Duodenal mucosa (tissue), 2 donors: ENCODE data around the gene GLIS2.

Source experiments
- H3K27ac ChIP-seq: one replicate; pipeline ENCODE4 v1.7.0; 2013; ENCODE audit warnings: low read depth, low read length
- H3K27me3 ChIP-seq, 2 donors: one replicate each; pipeline ENCODE4 v1.7.0; 2013; ENCODE audit warnings: low read length in 2 of 2, control low read depth in 1 of 2; ENCODE audit not compliant: insufficient read depth in 2 of 2, control insufficient read depth in 1 of 2
- H3K36me3 ChIP-seq, 2 donors: one replicate each; pipeline ENCODE4 v1.7.0; 2013; ENCODE audit warnings: low read length in 2 of 2, control low read depth in 1 of 2; ENCODE audit not compliant: insufficient read depth in 2 of 2, control insufficient read depth in 1 of 2
- H3K4me1 ChIP-seq, 2 donors: one replicate each; pipeline ENCODE4 v1.7.0; 2013; ENCODE audit warnings: low read length in 2 of 2, control low read depth in 1 of 2; ENCODE audit not compliant: insufficient read depth in 2 of 2, control insufficient read depth in 1 of 2
- H3K4me3 ChIP-seq, 2 donors: one replicate each; pipeline ENCODE4 v1.7.0; 2013; ENCODE audit warnings: low read length in 2 of 2, low read depth in 1 of 2
- H3K9ac ChIP-seq, 2 donors: one replicate each; pipeline ENCODE4 v1.7.0; 2013; ENCODE audit warnings: low read length in 2 of 2, low read depth in 1 of 2
- H3K9me3 ChIP-seq, 2 donors: one replicate each; pipeline ENCODE4 v1.7.0; 2013; ENCODE audit warnings: low read length in 2 of 2, control low read depth in 1 of 2; ENCODE audit not compliant: control insufficient read depth in 1 of 2

GLIS2 gene

GRCh38 chr16:4370151-4370550 lies 54.3 kb downstream of the GLIS2 start:
- Histone ChIP-seq H3K9ac (no peak overlapping the region), H3K9me3 (no peaks in the 10 kb centered on the region), H3K4me3 (no peak overlapping the region), H3K27me3 (no peaks in the 10 kb centered on the region), H3K4me1 (peaks cover 11 to 16% of the 10 kb centered on the region in 2 donors), H3K36me3 (peaks cover 0 to 12% of the 10 kb centered on the region in 2 donors), H3K27ac (peak overlapping the region; percentile 38)

DNA sequence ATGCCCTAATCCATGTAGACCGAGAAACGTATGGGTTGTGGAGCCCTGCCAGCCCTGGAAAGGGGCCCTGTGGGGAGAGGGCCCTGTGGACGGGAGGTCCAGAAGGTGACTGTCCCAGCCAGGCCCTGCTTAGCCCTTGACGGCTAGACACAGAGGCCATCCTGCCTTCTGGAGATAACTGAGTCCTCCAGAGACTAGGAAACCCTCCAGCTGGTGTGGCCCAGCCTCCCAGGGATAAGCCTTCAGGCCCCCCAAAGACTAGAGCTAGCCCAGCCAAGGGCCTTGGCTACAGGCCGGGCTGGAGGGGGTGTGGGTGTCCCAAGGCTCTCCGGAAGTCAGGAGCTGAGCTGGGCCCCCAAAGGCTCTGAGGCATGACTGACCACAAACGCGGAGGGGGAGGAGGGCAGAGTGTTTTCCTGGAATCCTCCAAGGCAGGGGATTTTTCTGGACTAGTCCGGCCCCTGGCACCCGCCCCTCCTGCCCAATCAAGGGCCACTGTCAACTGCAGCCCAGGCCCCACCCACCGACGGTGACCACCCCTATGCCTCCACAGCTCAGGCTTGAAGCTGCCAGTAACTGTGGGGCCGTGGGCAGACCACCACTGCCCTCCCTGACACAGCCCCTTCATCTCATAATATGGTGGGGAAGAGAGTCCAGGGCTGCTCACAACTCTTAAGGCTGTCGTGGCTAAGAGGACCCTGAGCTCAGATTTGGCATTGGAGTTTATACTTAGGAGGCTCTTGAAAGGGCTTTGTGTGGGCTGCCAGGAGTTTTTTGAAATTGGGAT lies 54.9 kb downstream of the GLIS2 start:
- H3K4me3 ChIP-seq, result no peak overlapping the region
- H3K4me1 ChIP-seq, result peaks cover 11 to 16% of the 10 kb centered on the region in 2 donors
- H3K9ac ChIP-seq, result no peak overlapping the region

GRCh38 chr16:4371357-4372000 lies 55.6 kb downstream of the GLIS2 start, which contains the start of gene VASN:
TSS of gene VASN (plus strand) at chr16:4371848. CDS start at chr16:4380878, 9,030 bp downstream.
- Histone ChIP-seq H3K36me3 (peaks cover 0 to 10% of the 10 kb centered on the region in 2 donors), H3K27ac (peak within 1 kb of the TSS; percentile 71), H3K9ac (peak within 1 kb of the TSS; percentile 38 to 51), H3K4me1 (peaks cover 11 to 16% of the 10 kb centered on the region in 2 donors), H3K27me3 (no peaks in the 10 kb centered on the region), H3K4me3 (peak within 1 kb of the TSS; percentile 61 to 67), H3K9me3 (no peaks in the 10 kb centered on the region)

More for the DNA sequence above, 54.9 kb downstream of the GLIS2 start:
- H3K36me3 ChIP-seq, result peaks cover 0 to 10% of the 10 kb centered on the region in 2 donors
- H3K27ac ChIP-seq, result peak overlapping the region; percentile 71
- H3K9me3 ChIP-seq, result no peaks in the 10 kb centered on the region
- H3K27me3 ChIP-seq, result no peaks in the 10 kb centered on the region

- Histone ChIP-seq H3K9ac (peak overlapping the region; percentile 38 to 51), H3K27ac (peak overlapping the region; percentile 56), H3K4me3 (peak overlapping the region; percentile 61 to 67), H3K36me3 (peaks cover 3 to 7% of the 10 kb centered on the region in 2 donors), H3K4me1 (peaks cover 11 to 16% of the 10 kb centered on the region in 2 donors), H3K9me3 (no peaks in the 10 kb centered on the region), H3K27me3 (no peaks in the 10 kb centered on the region)
Observed at GRCh38 chr16:4372001-4372577, 56.2 kb downstream of the GLIS2 start.

DNA sequence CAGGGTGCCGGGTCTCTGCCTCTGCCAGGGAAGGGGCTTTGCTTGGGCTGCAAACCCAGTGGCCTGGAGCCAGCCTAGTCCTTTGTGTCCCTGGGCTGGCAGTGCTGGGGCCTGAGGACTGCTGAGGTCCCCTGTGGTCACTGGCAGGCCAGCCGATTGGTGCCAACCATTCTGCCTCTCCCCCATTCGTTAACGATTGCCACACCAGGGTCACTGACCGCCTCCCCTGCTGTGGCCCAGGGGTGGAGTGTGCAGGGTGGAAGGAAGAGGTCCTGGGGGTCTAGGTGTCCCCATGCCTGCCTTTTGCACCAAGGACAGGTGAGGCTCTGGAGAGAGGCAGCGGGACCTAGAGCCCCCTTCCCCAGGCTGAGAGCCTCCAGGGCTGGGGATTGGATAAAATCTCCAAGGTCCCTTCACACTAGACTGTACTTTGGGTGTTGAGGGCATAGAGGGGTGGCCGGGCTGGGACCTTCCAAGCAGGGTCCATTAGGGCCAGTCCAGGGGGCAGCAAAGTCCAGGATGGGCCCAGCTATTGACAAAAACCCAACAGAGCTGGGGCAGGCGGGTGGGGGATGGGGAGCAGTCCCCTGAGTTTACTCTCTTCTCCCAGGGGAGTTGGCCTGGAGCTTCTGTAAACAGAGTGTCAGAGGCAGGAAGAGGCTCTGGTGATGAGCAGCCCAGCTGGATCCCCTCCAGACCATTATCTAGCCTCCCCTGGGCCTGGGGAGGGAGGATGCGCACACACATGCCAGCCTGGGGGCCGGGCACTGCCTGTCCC lies 56.9 kb downstream of the GLIS2 start:
- H3K4me1 ChIP-seq, result peaks cover 11 to 16% of the 10 kb centered on the region in 2 donors
- H3K36me3 ChIP-seq, result peaks cover under 1 to 3% of the 10 kb centered on the region in 2 donors
- no peaks in the 10 kb centered on the region for H3K9me3 ChIP-seq
- H3K4me3 ChIP-seq, result peak overlapping the region; percentile 61 to 67
- no peaks in the 10 kb centered on the region for H3K27me3 ChIP-seq
- H3K27ac ChIP-seq, result peak overlapping the region; percentile 58
- peak overlapping the region; percentile 38 to 51 for H3K9ac ChIP-seq

DNA sequence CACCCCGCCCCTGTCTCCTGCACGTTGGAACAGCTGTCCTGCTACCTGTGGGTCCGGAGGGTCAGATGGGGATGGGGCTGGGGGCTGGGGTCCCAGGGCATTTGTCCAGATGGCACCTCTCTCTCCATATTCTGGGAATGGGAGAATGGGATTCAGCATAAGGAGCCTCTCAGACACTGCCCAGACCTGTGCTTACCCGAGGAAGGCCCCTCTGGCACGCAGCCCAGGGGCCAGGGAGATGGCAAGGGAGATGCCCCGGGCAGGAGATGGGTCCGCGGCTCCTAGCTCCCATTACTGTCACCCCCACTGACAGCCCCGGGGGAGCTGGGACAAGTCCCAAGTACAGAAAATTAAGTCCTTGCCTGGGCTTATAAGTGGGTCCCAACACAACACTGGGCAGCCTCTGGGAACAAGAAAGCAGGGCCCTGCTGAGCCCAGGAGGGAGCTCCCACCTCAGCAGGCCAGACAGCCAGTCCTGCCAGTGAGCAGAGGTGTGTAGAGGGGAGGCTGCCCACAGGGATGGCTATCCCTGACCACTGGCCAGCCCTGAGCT lies 57.6 kb downstream of the GLIS2 start:
- Histone ChIP-seq H3K27ac (peak overlapping the region; percentile 58), H3K27me3 (no peaks in the 10 kb centered on the region), H3K9me3 (no peaks in the 10 kb centered on the region), H3K9ac (peak overlapping the region in 1 of 2 donors; percentile 51), H3K4me3 (peak overlapping the region; percentile 29 to 43), H3K36me3 (peaks cover 0 to 3% of the 10 kb centered on the region in 2 donors), H3K4me1 (peaks cover 11 to 16% of the 10 kb centered on the region in 2 donors)

DNA sequence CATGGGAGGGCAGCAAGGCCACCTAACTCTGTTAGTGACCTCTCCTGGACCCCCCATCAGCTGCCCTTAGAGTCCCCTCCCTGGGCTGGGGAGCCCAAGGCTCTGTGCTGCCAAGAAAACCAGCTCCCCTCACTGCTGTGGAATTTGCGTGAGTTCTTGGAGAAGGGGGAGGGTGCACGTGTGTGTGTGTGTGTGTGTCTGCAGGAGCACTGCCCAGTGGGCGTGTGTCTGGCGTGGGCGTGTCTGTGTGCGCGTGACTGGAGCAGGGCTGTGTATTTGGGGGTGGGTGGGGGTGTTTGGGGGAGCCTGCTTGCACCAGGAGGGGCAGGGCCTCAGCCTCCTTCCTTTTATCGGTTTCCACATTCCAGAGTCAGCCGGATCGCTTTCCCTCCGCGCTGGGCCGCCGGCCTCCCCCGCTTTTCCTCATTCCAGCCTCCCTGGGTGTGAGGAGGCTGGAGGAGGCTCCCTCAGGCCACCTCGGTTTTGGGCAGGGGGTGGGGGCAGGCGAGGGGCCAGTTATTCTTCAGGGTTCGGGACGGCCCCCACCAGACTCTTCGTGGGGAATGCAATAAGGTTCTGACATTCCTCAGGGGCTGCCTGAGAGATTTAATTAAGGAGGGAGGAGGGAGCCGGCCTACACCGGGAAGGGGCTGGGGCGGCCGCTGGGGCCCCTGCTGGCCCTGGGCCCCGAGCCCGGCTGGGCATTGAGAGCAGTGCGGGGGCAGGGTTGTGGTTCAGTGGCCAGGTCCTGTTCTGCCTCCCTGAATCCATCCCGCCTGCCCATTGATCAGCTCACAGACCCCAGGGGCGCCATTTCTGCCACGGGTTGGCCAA lies 58.3 kb downstream of the GLIS2 start:
- Histone ChIP-seq H3K4me3 (peak overlapping the region; percentile 29 to 43), H3K9me3 (no peaks in the 10 kb centered on the region), H3K9ac (peak overlapping the region in 1 of 2 donors; percentile 51), H3K4me1 (peaks cover 11 to 16% of the 10 kb centered on the region in 2 donors), H3K36me3 (peaks cover 0 to 3% of the 10 kb centered on the region in 2 donors), H3K27me3 (no peaks in the 10 kb centered on the region), H3K27ac (peak overlapping the region; percentile 58)

- H3K9ac ChIP-seq, result no peak overlapping the region
- H3K4me3 ChIP-seq, result no peak overlapping the region
- H3K27me3 ChIP-seq, result no peaks in the 10 kb centered on the region
- H3K9me3 ChIP-seq, result no peaks in the 10 kb centered on the region
- peaks cover 11% of the 10 kb centered on the region in 2 donors for H3K4me1 ChIP-seq
- peak overlapping the region; percentile 50 for H3K27ac ChIP-seq
- peaks cover 3 to 5% of the 10 kb centered on the region in 2 donors for H3K36me3 ChIP-seq
Observed at GRCh38 chr16:4375717-4376116, 59.9 kb downstream of the GLIS2 start.
